Hepatic stellate cell (primary cell): Measurements from ENCODE around the gene NDC1.
"Not testable (repeated sequence)": the region's sequence is repeated elsewhere in the genome, so short reads cannot be mapped to it uniquely, and the experiment has no call there.

Source experiments
- DNase-seq: peaks from one replicate; pipeline ENCODE4 v3.0.0; 2011; ENCODE audit warnings: low spot score

Gene NDC1, protein sequence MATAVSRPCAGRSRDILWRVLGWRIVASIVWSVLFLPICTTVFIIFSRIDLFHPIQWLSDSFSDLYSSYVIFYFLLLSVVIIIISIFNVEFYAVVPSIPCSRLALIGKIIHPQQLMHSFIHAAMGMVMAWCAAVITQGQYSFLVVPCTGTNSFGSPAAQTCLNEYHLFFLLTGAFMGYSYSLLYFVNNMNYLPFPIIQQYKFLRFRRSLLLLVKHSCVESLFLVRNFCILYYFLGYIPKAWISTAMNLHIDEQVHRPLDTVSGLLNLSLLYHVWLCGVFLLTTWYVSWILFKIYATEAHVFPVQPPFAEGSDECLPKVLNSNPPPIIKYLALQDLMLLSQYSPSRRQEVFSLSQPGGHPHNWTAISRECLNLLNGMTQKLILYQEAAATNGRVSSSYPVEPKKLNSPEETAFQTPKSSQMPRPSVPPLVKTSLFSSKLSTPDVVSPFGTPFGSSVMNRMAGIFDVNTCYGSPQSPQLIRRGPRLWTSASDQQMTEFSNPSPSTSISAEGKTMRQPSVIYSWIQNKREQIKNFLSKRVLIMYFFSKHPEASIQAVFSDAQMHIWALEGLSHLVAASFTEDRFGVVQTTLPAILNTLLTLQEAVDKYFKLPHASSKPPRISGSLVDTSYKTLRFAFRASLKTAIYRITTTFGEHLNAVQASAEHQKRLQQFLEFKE

DNA sequence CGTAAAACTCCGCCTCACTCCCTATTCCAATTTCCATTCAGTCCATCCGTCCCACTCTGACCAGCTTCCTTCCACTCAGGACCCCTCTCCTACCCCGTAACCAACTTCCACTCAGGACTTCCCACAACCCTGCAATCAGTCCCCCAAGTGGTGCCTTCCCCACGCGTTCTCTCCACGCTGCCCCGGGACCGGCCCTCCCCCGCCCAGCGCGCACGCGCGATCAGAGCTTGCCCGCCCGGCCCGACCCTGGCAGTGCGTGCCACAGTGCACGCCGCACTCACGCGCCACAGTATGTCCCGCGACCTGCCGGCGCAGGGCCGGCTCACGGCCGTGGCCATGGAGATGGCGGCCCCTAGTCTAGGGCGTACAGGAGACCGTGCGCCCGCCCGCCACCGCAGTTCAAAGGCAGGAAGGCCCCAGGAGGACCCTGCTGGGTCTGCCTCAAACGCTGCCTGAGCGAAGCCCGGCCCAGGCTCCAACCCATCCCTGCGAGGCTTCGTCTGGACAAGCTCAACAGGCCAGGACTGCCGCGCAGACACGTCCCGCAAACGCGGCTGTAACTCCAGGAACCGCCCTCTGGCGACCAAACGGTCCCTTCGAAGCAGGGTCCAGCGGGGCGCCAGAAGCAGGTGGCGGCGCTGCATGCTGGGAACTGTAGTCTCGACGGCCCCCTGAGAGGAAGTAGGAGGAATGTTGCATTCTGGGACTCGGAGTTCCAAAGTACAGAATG is at the start of gene NDC1:
Gene NDC1, minus strand, starts transcription at position 373 of the 730 bp plus-strand sequence. Its CDS starts 35 bp downstream, at position 338.
- peak; percentile 91 for DNase-seq

DNA sequence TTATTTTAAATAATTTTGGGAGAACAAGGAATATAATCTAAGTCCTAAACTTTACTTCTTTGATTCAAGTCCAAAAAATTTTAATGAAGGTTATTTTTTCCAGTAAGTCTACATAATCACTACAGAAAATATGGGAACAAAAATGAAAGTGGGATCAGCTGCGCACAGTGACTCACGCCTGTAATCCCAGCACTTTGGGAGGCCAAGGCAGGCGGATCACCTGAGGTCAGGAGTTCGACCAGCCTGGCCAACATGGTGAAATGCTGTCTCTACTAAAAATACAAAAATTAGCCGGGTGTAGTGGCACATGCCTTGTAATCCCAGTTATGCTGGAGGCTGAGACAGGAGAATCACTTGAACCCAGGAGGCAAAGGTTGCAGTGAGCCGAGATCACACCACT is 45.5 kb upstream of the NDC1 start:
- DNase-seq: not testable (repeated sequence)

DNA sequence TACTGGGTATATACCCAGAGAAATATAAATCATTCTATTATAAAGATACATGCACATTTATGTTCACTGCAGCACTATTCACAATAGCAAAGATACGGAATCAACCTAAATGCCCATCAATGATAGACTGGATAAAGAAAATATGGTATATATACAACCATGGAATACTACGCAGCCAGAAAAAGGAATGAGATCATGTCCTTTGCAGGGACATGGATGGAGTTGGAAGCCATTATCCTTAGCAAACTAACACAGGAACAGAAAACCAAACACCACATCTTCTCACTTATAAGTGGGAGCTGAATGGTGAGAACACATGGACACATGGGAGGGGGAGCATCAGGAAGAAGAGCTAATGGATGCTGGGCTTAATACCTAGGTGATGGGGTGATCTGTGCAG is 43.8 kb upstream of the NDC1 start:
- DNase-seq: not testable (repeated sequence)

DNA sequence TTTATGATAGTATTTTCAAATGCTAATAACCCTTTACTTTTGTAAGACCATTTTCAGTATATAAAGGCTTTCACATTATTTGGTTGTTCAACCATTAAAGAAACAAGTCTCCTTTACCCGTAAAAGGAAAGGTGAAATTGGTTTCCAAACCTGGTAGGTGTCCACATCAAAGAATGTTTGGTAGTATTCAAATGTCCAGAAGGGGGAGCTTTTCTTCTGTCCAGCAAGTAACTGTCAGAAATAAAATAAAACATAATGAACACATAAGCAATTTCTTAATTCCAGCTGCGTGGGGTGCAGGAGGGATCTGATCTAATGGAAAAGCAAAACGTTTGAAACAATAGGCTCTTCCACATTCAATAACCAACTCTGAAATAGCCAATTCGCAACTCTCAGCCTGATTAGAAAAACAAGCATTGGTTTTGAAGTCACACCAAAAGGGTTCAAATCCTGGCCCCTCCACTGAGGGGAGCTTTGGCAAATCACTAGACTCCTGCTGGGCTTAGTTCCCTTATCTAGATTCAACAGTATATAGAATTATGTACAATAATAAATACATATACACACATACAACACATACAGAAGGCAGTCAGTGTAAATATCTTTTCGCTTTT is 40.5 kb upstream of the NDC1 start:
- DNase-seq: no peak

DNA sequence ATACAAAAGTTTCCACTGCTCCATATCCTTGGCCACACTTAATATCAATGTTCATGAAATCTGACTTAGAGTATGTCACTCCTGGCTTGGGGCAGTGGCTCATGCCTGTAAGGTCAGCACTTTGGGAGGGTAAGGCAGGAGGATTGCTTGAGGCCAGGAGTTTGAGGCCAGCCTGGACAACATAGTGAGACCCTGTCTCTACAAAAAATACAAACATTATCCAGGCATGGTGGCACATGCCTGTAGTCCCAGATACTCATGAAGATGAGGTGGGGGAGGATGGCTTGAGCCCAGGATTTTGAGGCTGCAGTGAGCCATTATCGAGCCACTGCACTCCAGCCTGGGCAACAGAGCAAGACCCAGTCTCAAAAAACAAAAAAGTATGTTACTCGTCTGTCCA is 37.1 kb upstream of the NDC1 start:
- not testable (repeated sequence) for DNase-seq

DNA sequence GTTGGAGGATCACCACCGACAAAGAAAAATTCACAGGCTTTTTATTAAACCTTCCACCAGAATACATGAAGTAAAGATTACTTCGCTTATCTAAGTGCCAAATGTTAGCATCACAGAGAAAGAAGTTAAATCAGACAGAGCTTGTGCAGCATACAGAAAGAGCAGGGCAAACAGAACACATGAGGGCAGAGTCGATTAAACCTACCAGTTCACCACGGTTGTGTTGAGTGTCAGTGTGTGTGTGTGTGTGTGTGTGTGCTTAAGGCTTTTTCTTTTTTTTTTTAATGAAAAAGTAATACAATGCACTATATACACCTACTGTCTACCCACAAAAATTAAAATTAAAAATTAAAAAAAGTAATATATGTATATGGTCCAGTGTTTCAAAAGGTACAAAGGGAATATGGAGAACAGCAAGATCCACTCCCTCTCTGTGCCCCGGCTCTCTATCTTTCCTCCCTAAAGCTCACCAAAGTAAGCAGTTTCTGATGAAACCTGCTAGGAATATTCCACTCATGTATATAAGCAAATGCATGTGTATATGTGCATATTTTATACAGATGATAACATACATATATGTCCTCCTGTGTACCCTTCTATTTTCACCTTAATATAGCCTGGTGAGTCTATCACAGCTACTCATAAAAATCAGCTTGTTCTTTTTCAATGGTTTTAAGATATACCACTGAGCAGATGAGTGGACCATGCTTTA is 33.8 kb upstream of the NDC1 start:
- no peak for DNase-seq

DNA sequence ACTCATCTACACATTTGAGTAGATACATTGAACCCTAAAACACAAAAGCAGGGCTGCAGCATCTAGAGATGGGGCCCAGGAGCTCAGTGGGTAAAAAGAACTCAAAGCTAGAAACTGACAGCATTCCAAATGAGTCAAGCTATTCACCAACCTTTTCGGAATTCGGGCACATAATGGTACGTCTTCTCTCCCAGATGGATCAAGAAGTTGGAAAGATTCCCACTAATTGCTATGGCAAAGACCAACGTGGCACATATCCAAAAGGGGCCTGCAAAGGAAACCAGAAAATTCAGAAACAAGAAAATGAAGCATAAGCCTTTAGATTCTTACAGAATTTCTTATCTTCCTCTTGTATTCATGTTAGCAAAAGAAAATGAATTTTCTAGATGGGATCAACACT is 33.1 kb upstream of the NDC1 start:
- DNase-seq: no peak

DNA sequence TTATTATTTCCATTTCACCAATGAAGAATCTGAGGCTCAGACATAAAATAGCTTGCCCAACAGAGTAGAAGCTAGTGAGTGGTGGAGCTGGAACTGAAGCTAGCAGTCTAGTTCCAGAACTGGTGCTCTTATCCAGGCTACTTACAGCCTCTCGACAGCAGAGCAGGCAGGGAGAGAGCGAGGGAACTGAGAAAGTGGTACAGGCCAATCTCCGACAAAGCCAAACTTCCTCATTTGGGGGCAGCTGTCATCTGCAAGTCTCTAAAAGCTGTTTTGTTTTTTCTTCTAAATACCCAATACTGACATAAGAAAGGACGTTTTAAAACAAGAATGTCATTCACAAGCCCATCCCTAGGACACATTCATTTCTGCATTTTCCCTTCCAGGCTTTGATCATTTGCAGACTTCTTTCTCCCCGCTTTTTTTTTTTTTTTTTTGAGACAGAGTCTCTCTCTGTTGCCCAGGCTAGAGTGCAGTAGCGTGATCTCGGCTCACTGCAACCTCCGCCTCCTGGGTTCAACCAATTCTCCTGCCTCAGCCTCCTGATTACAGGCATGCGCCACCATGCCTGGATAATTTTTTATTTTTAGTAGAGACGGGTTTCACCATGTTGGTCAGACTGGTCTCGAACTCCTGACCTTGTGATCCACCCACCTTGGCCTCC is 31.5 kb upstream of the NDC1 start:
- DNase-seq: no peak

DNA sequence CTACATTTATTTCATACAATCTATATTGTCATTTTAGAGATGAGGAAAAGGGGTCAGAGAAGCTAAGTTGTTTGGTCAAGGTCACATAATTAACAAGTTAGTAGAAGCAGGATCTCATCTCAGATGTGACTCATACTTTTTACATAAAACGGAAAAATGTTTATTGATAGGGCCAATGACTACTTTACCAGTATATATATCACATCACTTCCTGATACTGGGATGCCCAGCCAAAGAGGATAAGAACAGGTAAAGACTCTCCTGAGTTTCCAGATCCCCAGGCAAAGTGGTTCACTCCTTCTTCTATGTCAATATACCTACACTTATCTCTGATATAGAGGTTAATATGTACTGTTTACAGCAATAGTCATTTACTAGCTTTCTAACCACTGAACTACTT is 30.5 kb upstream of the NDC1 start:
- no peak for DNase-seq

DNA sequence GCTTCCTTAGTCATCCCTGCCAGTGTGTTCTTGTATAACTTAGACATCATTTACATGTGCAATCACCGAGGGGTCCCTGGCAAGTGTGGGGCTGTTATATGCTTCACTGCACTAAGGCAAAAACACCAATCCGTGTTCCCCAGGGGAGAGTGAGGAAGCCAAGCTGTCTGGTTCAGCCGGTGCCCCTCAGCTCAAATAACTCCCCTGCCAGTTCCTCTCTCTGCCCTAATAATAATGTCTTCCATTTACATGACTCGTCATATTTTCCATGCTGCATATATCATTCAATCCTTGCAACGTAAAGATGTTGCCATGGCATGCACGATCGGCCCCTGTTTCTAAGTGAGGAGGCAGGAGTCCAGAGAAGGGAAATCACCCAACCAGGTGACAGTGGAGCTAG is 24.4 kb upstream of the NDC1 start:
- no peak for DNase-seq

DNA sequence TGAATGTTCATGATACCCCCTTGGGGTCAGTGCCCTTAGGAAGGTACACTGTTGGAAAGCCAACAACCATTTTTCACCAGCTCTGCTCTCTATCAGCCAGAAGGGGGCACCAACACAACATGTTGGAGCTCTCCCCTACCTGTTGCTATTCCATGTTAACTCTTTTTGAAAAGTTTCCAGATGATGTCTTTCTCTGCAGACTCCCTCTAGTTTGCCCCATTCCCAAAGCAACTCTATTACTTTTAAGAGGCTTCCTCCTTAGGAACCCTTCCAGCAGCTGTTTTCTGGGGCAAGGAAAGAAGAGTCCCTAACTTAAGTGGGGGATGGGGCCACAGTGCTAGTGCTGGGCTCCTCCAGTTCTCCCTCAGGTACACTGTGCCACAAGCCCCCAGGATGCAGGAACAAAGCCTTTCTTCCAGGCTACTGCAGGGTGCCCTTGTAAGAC is 22.9 kb upstream of the NDC1 start:
- DNase-seq: peak; percentile 40

DNA sequence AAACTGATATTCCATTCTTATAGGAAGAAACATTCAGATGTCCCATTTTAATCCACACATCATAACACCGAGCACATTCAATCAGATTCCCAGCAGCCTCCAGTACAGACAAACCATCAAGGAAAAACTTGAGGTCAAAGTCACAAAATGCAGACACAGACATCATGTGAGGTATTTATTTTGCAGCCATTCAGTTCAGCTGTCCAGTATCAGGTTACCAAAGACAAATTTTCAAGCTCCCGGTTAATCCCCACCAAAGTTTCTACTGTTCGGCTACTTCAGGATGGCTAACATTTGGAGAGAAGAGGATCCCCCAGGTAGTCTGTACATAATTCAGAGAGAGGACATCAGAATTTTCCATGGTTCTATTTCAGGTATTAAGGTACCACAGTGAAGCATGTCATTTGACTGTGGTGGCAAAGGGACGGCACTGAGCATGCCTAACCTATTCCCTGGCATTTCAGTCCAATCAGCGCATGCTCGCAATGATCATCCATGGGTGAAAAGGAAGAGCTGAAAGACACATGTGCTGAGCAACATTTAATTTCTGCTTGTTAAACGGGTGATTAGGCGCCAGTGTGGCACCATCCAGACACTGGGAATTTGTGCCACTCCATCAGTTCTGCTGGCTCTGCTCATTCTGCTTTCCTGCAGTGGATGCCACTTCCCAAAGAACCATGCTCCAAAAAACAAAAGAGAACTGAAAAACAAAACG is 13.6 kb upstream of the NDC1 start:
- no peak for DNase-seq

DNA sequence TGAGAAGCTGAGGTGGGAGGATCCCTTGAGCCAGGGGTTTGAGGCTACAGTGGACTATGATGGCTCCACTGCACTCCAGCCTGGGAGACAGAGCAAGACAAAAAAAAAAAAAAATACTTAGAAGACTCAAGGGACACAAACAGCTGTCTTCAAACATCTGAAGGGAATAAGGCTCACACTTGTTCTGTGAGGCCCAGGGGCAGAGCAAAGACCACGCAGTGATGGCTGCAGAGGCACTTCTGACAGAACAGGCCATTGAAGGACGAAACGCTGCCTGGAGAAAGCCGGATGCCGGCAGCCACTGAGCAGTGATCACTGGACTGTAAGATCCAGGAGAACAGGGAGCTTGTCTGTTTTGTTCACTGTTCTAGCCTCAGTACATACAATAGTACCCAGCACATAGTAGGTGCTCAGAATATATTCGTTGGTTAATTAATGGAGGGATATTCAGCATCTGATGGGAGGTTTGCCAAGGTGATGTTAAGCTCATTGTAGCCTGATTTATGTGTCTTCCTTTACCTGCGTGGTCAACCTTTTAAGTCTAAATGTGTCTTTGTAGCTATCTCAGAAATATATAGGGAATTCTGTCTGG is 12.1 kb upstream of the NDC1 start:
- DNase-seq: no peak

DNA sequence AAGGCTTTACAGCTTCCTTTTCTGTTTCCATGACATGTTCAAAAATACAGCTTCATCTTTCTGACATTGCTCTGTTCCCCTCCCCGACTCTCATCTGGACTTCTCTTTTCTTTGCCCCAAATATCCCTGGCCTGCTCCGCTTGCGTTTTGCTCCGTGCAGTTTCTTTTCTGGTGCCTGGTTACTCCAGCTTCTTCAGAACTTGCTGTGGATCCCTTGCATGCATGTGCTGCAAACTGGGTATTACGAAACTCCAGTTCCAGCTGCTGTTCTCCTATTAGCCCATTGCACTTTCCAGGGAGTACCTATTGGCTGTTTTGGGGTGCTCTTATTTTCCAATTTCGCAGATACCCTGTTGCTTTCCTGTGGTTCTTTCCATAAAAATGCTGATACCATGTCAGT is 9.9 kb upstream of the NDC1 start:
- no peak for DNase-seq

DNA sequence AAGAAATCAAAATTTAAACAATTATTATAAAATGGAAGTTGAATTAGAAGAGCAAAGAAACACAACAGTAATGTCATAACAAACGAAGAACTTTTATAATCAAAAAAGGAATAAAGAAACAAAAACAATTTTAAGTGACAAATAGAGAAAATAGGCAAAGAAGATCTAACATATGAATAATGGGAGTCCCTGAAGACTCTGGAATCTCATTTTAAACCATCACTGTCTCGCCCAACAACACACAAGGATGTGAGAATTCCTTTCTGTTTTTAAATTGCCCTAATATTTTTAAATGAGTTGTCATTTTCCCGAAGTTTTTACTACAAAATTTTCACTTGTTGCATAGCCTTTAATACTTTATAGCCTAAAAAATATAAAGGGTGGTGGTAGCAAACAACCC is 4.3 kb upstream of the NDC1 start:
- DNase-seq: no peak

DNA sequence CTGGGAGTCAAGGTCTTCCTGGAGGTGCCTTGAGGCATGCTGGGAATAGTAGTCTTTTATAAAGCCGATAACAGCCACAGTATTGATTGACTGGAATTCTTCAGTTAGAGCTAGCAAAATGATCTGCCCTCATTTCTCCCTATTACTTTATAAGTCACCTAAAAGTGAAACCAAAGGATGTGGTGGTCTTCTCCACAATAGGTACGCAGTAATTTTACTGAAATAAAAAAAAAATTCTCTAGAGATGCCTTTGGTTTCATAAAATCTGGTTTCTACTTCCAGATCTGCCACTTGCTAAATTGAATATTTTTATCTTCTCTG is 518 bp upstream of the NDC1 start:
- no peak for DNase-seq

DNA sequence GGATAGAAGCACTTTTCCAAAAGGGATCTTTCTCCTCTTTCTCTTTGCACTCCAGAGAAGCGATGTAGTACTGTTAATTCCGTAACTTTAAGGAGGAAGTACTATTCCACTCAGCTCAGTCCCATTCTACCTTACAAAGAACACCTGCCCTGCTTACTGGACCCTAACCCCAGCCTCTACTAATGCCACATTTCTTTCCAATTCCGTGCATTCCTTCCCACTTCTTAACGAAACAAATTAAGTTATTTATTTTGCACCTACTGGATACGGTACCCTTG is 511 bp downstream of the NDC1 start:
- DNase-seq: no peak

DNA sequence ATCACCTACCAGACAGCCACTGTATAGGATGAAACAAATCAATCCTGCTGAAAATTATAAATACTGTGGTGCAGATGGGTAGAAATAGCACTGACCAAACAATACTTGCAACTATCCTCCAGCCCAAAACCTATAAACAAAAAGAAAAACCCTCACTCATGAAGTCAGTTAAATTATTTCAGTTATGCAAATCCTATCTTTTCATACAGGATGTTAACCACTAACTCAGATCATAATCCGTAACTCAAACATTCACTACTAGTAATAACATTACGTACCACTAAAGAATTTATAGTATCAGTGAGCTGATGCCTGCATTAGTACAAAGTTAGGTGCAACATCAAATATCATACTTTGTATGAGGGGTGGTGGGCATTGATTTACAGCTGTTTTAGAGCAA is 2.6 kb downstream of the NDC1 start:
- DNase-seq: peak; percentile 53

DNA sequence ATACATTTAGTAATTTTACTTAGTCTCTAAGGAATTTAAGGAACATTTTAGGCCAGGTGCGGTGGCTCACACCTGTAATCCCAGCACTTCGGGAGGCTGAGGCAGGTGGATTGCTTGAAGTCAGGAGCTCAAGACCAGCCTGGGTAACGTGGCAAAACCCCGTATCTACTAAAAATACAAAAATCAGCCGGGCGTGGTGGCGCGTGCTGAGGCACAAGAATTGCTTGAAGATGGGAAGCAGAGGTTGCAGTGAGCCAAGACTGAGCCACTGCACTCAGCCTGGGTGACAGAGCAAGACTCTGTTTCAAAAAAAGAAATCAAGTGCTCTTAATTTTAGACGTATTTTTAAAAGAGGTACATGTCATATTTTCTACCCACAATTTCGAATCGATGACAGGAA is 3.3 kb downstream of the NDC1 start:
- DNase-seq: no peak

DNA sequence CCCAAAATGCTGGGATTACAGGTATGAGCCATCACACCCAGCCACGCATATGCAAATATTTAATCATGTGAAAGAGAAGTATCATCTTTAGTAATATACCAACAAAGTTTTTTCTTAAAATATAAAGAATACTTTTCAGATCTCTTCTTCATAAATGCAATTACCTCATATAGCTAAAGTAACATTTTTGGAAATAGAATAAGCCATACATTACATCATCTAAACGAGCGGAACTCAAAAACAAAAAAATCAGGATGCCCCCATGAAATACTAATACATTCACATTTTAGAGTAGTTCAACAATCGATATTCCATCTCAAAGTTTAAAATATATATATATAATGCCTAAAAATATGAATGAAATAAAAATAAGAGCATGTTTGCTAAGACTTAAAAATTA is 4.7 kb downstream of the NDC1 start:
- DNase-seq: no peak

DNA sequence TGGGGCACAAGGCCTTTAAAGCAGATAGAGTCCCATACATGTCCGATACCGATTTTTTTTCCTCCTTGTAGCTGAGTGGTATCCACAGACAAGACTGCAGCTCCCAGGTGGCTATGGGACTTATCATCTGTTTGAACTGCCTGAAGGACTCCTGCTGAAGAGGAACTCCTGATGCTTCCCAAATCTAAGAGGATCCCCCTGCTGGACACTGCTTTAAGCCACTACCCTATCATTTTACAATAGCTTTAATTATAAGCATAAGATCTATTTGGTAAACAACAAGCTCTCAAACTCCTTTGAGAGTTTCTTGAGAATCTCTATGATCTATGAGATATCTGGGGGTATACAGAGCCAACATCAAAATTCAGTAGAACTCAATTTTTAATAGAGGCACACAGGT is 11.7 kb downstream of the NDC1 start:
- DNase-seq: peak; percentile 26
